Lower leg skin (tissue), 3 donors: ENCODE measurements around the gene TTLL5.

Source experiments
- POLR2A ChIP-seq, 2 donors: fragments of 450-650 bp; IDR thresholded peaks; one replicate each; pipeline ENCODE4 v1.6.1; 2016 to 2017; ENCODE audit warnings: antibody characterized with exemption in 2 of 2, mild to moderate bottlenecking in 1 of 2, moderate library complexity in 1 of 2
- TF ChIP-seq, protein P1 (sequence below), 3 donors: fragments of 450-650 bp; IDR thresholded peaks; one replicate each; pipeline ENCODE4 v1.5.1; 2016; ENCODE audit warnings: antibody characterized with exemption in 3 of 3, mild to moderate bottlenecking in 3 of 3, moderate library complexity in 2 of 3

GRCh38 chr14:75807667-75808360 lies 146.8 kb downstream of the TTLL5 start:
- TF ChIP-seq, protein P1, sequence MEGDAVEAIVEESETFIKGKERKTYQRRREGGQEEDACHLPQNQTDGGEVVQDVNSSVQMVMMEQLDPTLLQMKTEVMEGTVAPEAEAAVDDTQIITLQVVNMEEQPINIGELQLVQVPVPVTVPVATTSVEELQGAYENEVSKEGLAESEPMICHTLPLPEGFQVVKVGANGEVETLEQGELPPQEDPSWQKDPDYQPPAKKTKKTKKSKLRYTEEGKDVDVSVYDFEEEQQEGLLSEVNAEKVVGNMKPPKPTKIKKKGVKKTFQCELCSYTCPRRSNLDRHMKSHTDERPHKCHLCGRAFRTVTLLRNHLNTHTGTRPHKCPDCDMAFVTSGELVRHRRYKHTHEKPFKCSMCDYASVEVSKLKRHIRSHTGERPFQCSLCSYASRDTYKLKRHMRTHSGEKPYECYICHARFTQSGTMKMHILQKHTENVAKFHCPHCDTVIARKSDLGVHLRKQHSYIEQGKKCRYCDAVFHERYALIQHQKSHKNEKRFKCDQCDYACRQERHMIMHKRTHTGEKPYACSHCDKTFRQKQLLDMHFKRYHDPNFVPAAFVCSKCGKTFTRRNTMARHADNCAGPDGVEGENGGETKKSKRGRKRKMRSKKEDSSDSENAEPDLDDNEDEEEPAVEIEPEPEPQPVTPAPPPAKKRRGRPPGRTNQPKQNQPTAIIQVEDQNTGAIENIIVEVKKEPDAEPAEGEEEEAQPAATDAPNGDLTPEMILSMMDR (IDR thresholded peaks at IDR 0.05): no peak
- no peak for TF ChIP-seq POLR2A (IDR thresholded peaks at IDR 0.05)
